Measurements from ENCODE around the gene KHSRP. TPM values are rescaled to one million over a fixed set of nuclear protein-coding genes. Genes with fewer than 3 reads are reported as not detected.

KHSRP gene
- total RNA-seq, 1 donor from 2014 or later: 436 TPM

DNA sequence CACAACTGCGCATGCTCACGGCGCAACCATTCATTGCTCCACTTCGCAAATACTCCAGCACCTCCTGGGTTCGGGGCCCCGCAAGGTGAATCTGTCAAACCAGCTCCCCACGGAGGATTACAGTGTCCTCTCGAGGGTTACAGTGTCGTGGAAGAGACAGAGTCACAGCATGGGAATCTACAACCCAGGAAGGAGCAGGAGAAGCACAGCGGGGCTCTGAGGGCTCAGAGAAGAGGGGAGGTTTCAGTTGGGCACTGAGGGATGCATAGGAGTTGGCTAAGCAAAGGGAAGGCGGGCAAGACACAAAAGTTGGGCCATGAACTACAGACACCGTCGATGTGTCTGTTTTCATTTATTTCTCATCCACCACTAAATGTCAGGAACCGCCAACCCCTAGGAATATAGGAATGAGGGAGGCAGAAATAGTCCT lies 30.6 kb downstream of the KHSRP start:
- Mint-ChIP-seq H3K27me3 (no peaks in the 10 kb centered on the region), H3K27ac (peak overlapping the region; percentile 95), H3K4me3 (ENCODE audit: low read depth) (peak overlapping the region; percentile 90), H3K36me3 (ENCODE audit: insufficient read depth) (peaks cover 4% of the 10 kb centered on the region), H3K9me3 (ENCODE audit: low read depth) (no peaks in the 10 kb centered on the region), H3K4me1 (ENCODE audit: low read depth) (peaks cover 20% of the 10 kb centered on the region)
- DNase-seq (ENCODE audit: low spot score, unreplicated experiment): no peak
- TF ChIP-seq, protein P1, sequence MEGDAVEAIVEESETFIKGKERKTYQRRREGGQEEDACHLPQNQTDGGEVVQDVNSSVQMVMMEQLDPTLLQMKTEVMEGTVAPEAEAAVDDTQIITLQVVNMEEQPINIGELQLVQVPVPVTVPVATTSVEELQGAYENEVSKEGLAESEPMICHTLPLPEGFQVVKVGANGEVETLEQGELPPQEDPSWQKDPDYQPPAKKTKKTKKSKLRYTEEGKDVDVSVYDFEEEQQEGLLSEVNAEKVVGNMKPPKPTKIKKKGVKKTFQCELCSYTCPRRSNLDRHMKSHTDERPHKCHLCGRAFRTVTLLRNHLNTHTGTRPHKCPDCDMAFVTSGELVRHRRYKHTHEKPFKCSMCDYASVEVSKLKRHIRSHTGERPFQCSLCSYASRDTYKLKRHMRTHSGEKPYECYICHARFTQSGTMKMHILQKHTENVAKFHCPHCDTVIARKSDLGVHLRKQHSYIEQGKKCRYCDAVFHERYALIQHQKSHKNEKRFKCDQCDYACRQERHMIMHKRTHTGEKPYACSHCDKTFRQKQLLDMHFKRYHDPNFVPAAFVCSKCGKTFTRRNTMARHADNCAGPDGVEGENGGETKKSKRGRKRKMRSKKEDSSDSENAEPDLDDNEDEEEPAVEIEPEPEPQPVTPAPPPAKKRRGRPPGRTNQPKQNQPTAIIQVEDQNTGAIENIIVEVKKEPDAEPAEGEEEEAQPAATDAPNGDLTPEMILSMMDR (IDR thresholded peaks at IDR 0.05; ENCODE audit: unreplicated experiment): no peak

DNA sequence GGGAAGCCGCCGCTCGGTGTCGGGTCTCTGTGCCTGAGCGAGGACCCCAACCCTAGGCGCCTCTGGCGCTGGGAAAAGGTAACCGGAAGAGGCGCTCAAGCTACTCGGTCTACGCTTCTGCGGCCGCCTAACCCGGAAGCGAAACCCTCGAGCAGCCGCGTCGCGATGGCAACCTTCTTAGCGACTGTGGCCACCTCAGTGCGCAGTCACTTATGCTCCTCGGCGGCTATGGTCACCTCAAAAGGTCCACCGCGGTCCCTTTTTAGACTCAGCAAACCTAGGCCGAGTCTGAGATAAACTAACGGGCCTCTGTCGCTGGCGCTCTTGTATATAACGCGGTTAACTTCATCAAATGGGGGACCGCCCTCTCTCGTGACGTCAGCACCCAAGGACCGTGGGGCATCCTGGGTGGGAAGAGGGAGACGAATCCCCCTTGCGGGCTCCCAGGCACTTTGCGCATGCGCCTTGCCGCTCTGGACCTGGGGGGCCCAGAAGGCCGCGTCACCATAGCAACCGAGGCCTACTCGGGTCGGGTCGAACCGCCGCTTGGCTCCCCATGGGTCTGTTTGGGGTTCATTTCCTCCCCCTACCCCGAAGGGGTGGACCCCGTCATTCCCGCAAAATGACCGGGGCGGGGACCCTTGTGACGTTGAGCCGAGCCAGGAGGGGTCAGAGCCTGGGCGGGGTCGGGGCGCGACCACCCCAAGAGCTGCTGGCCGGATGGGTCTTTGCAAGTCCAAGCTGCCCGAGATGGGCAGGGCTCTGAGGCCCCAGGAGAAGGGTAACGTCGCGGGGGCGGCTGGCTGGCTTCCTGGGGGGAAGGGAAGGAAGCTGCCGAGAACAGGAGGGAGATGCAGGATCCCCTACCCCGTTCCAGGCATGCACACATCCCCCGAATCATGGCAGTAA lies 31.3 kb downstream of the KHSRP start, which contains the start of gene GTF2F1:
Gene GTF2F1, minus strand, starts transcription at position 91 of the 909 bp plus-strand sequence. CDS start 169 bp downstream, outside the sequence.
- peaks cover 20% of the 10 kb centered on the region for H3K4me1 Mint-ChIP-seq (ENCODE audit: low read depth)
- H3K4me3 Mint-ChIP-seq (ENCODE audit: low read depth): peak within 1 kb of the TSS; percentile 90
- TF ChIP-seq, protein P1 (IDR thresholded peaks at IDR 0.05; ENCODE audit: unreplicated experiment): peak; percentile 35
- H3K27me3 Mint-ChIP-seq: no peaks in the 10 kb centered on the region
- peak; percentile 87 for DNase-seq (ENCODE audit: low spot score, unreplicated experiment)
- peaks cover 5% of the 10 kb centered on the region for H3K36me3 Mint-ChIP-seq (ENCODE audit: insufficient read depth)
- peak within 1 kb of the TSS; percentile 95 for H3K27ac Mint-ChIP-seq
- no peaks in the 10 kb centered on the region for H3K9me3 Mint-ChIP-seq (ENCODE audit: low read depth)

DNA sequence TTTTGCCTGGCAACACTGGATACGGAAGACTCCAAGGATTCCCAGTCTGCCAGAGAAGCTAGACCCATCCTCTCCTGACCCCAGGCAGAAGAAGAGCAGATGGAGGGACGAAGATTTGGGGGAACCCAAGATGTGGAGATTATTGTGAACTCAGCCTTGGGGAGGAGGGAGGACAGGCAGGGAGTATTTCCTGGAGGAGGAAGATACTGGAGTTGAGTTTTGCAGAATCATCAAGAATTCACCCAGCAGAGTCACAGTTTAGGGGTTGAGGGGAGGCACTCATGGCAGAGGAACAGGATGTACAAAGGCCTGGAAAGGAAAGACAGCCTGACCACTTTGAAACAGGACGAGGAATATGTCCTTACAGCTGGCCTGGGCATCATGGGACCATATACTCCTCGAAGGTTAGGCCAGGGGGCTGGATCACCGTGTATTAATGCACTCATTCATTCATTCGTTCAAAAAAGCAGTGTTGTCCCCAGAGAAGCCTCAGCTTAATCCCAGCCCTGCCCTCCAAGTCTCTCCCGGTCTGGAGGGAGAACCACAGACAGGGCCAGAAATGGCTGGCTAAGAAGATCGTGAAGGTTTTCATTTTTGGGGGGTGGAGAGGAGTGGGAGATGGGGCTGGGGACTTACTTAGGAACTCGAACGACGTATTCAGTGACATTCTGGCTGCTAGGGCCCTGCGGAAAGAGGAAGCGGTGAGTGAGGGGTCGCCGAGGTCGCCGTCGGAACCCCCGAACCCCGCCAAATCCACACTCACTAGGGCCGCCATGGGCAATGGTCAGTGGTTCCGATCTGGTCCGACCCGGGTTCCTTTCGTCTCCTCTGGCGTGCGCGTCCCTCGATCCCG lies 32.2 kb downstream of the KHSRP start:
- TF ChIP-seq, protein P1 (IDR thresholded peaks at IDR 0.05; ENCODE audit: unreplicated experiment): no peak
- Mint-ChIP-seq H3K27ac (peak overlapping the region; percentile 95), H3K4me3 (ENCODE audit: low read depth) (peak overlapping the region; percentile 90), H3K9me3 (ENCODE audit: low read depth) (no peaks in the 10 kb centered on the region), H3K4me1 (ENCODE audit: low read depth) (peaks cover 20% of the 10 kb centered on the region), H3K36me3 (ENCODE audit: insufficient read depth) (peaks cover 8% of the 10 kb centered on the region), H3K27me3 (no peaks in the 10 kb centered on the region)
- no peak for DNase-seq (ENCODE audit: low spot score, unreplicated experiment)

DNA sequence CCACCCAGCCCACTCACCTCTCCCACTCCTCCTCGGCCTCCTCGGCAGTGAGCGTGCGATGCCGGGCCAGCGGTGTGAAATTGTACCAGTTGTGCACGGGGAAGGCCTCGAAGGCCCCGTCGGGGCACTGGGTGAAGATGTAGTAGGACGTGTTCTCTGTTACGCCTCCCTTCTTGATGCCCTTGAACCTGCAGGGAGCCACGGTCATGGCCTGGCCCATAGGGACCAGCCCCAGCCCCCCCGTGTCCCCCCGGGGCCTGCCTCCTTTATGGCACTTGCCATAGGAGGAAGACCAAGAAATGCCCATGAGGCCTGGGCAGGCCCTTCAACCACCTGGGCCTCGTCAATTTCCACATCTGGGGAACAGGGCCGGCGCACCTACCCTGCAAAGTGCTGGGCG lies 37.2 kb downstream of the KHSRP start:
- no peak for DNase-seq (ENCODE audit: low spot score, unreplicated experiment)
- H3K27me3 Mint-ChIP-seq: no peaks in the 10 kb centered on the region
- no peak overlapping the region for H3K27ac Mint-ChIP-seq
- no peak overlapping the region for H3K4me3 Mint-ChIP-seq (ENCODE audit: low read depth)
- H3K36me3 Mint-ChIP-seq (ENCODE audit: insufficient read depth): peaks cover 15% of the 10 kb centered on the region
- no peaks in the 10 kb centered on the region for H3K9me3 Mint-ChIP-seq (ENCODE audit: low read depth)
- TF ChIP-seq, protein P1 (IDR thresholded peaks at IDR 0.05; ENCODE audit: unreplicated experiment): no peak
- peaks cover 9% of the 10 kb centered on the region for H3K4me1 Mint-ChIP-seq (ENCODE audit: low read depth)

DNA sequence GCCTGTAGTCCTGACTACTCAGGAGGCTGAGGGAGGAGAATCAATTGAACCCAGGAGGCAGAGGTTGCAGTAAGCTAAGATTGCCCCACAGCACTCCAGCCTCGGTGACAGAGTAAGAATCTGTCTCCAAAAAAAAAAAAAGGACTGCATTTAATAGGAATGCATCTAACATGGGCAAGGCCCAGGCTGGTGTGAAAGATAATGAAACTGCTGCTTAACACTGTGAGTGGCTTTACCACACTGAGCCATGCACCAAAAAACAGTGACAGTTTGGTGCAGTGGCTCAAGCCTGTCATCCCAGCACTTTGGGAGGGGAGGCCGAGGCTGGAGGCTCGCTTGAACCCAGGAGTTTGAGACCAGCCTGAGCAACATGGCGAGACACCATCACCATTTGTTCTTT lies 40.2 kb downstream of the KHSRP start:
- no peaks in the 10 kb centered on the region for H3K27me3 Mint-ChIP-seq
- no peaks in the 10 kb centered on the region for H3K9me3 Mint-ChIP-seq (ENCODE audit: low read depth)
- DNase-seq (ENCODE audit: low spot score, unreplicated experiment): no peak

More for the DNA sequence above, 40.2 kb downstream of the KHSRP start:
- Mint-ChIP-seq H3K36me3 (ENCODE audit: insufficient read depth) (peaks cover 28% of the 10 kb centered on the region), H3K4me1 (ENCODE audit: low read depth) (no peaks in the 10 kb centered on the region), H3K27ac (no peak overlapping the region), H3K4me3 (ENCODE audit: low read depth) (no peak overlapping the region)
- TF ChIP-seq, protein P1 (IDR thresholded peaks at IDR 0.05; ENCODE audit: unreplicated experiment): no peak
